Type B pancreatic cell (in vitro differentiated cells): ENCODE data around the gene SLC1A2. TPM values are rescaled to one million over a fixed set of nuclear protein-coding genes. Genes with fewer than 3 reads are reported as not detected.

Source experiments
- DNase-seq: peaks from one replicate; pipeline ENCODE4 v3.0.0; 2021; ENCODE audit warnings: mixed read lengths; ENCODE audit not compliant: unreplicated experiment; ENCODE audit errors: extremely low spot score
- H3K27ac Mint-ChIP-seq: 2 replicates; pipeline ENCODE4 v1.8.0; 2021; ENCODE audit warnings: mild to moderate bottlenecking, mixed read lengths
- H3K27me3 Mint-ChIP-seq: 2 replicates; pipeline ENCODE4 v1.8.0; 2021; ENCODE audit warnings: mixed read lengths
- H3K36me3 Mint-ChIP-seq: 2 replicates; pipeline ENCODE4 v1.8.0; 2021; ENCODE audit warnings: mixed read lengths
- H3K4me1 Mint-ChIP-seq: one replicate; pipeline ENCODE4 v1.8.0; 2021; ENCODE audit warnings: mixed read lengths; ENCODE audit not compliant: unreplicated experiment
- H3K4me3 Mint-ChIP-seq: 2 replicates; pipeline ENCODE4 v1.8.0; 2021; ENCODE audit warnings: mild to moderate bottlenecking, mixed read lengths
- H3K9me3 Mint-ChIP-seq: 2 replicates; pipeline ENCODE4 v1.8.0; 2021; ENCODE audit warnings: mixed read lengths
- CTCF ChIP-seq: fragments of 200-600 bp; sonication (generic); conservative IDR thresholded peaks from 2 replicates; pipeline ENCODE4 v1.5.0; 2021; ENCODE audit warnings: antibody characterized with exemption, mild to moderate bottlenecking
- total RNA-seq: library from RNA; stranded (reverse); gene quantifications from 2 replicates; pipeline ENCODE4 v1.2.1, GENCODE V29; 2021; ENCODE audit warnings: low replicate concordance

SLC1A2 gene
- total RNA-seq, 1 donor from 2014 or later = 7.4 TPM

GRCh38 chr11:35402751-35403660, 16.4 kb downstream of the SLC1A2 start:
- no peaks in the 10 kb centered on the region for H3K36me3 Mint-ChIP-seq
- no peak for TF ChIP-seq CTCF
- no peaks in the 10 kb centered on the region for H3K9me3 Mint-ChIP-seq
- peaks cover 8% of the 10 kb centered on the region for H3K4me1 Mint-ChIP-seq
- H3K27me3 Mint-ChIP-seq = no peaks in the 10 kb centered on the region
- peak overlapping the region; percentile 81 for H3K27ac Mint-ChIP-seq
- DNase-seq = no peak
- H3K4me3 Mint-ChIP-seq = no peak overlapping the region

DNA sequence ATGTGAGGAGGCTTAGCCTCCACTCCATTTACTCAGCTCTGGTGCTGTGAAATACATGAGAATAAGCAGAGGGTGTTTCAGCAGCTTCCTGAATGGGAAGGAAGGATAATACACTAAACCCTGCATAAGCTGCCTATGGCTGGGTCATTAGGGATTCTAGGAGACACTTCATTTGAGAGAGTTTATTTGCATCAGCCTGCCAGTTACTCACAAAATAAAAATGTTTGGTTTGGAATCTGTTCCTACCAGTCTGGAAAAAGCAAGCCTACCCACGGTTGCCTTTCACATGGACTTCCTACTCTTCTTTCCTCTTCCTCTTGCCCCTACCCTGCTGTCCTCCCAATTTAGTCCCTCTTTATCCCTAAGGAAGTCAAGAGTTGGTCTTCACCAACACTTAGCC, 20.5 kb downstream of the SLC1A2 start:
- Mint-ChIP-seq H3K9me3 (no peaks in the 10 kb centered on the region), H3K36me3 (no peaks in the 10 kb centered on the region), H3K4me3 (no peak overlapping the region), H3K27me3 (peaks cover 7% of the 10 kb centered on the region), H3K4me1 (peaks cover 4% of the 10 kb centered on the region), H3K27ac (no peak overlapping the region)
- DNase-seq = no peak
- no peak for TF ChIP-seq CTCF

DNA sequence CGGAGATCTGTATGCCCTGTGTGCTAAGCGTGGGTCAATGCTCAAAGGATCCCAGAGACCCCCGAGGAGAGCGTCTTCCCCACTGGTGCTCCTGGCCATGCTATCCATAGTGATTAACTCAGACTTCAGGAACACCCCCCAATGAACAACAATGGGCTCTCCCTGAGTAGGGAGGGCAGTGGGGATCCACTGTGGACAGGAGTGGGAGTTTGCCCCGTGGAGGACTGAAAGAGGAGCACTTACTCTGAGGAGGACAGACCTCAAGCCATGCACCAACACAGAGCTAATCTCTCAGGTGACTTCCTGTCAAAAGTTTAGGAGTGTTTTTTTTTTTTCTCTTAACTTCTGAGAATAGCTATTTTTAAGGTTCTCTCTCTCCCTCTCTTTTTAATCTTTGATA, 24.4 kb downstream of the SLC1A2 start:
- no peak for DNase-seq
- Mint-ChIP-seq H3K36me3 (no peaks in the 10 kb centered on the region), H3K27ac (no peak overlapping the region), H3K4me3 (no peak overlapping the region), H3K4me1 (peaks cover 17% of the 10 kb centered on the region), H3K9me3 (no peaks in the 10 kb centered on the region), H3K27me3 (peaks cover 20% of the 10 kb centered on the region)
- no peak for TF ChIP-seq CTCF

GRCh38 chr11:35393098-35393497, 26.3 kb downstream of the SLC1A2 start:
- Mint-ChIP-seq H3K36me3 (no peaks in the 10 kb centered on the region), H3K27ac (no peak overlapping the region), H3K4me1 (peaks cover 15% of the 10 kb centered on the region), H3K9me3 (no peaks in the 10 kb centered on the region), H3K4me3 (no peak overlapping the region), H3K27me3 (peaks cover 20% of the 10 kb centered on the region)
- DNase-seq = no peak
- TF ChIP-seq CTCF = no peak

DNA sequence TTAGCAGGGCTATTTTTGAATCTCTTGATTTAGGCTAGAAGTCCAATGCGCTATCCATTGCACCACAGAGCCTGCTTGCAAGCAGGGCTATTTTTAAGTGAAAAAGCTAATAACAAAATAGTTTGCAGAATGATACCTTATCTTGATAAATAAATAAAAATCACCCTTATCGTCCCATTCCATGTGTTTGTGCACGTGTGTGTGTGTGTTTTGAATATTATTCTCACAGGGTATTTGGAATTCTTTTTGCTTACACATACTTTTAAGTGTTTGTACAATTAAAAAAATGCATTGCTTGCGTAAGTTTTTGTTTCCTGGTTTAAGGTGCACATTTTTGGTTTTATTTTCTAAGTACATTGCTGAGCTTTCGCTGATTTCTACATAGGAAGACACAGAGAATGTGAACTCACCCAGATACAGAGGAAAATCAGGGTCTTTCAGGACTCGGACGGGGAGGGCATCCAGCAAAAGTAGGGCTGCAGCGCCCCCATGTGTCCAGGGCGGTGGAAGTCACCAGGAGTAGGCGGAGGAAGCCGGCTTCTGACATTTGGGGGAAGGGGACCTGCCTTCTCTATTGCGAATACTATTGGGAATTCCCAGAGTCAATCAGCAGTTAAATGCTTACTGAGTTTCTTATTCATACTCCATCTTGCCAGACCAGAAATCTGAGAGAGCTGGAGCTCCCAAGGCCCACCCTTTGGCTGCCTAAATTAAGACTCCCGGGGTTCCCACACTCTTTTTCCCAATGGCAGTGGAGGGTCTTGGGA, 27.3 kb downstream of the SLC1A2 start:
- DNase-seq = peak; percentile 91
- Mint-ChIP-seq H3K9me3 (no peaks in the 10 kb centered on the region), H3K4me3 (peak overlapping the region; percentile 59), H3K4me1 (peaks cover 19% of the 10 kb centered on the region), H3K27ac (no peak overlapping the region), H3K36me3 (no peaks in the 10 kb centered on the region), H3K27me3 (peaks cover 20% of the 10 kb centered on the region)
- peak; percentile 97 for TF ChIP-seq CTCF
